AG20443 (cell line): ENCODE data around the gene FCGR3A.
A peak's percentile ranks its signal among the peaks of the same experiment; 100 is the strongest.
"Not testable (repeated sequence)": the region's sequence is repeated elsewhere in the genome, so short reads cannot be mapped to it uniquely, and the experiment has no call there.

Experiments
- DNase-seq: peaks from one replicate; pipeline ENCODE4 v3.0.0; 2012; ENCODE audit warnings: low spot score, mixed read lengths

FCGR3A gene

DNA sequence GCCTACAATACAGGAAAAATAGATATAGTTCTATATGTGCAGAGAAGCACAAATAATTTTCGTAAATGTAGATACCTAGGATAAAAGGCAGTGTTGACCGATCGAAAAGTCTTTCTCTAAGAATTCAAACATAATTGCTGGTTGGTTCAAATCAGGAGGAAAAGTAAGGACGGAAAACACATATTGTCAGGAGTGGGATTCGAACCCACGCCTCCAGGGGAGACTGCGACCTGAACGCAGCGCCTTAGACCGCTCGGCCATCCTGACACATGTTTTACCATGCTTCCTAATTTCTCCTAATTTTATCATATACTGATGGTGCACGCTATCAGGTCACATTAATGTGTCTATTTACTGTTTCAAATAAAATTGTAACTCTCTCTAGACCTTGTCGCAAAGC lies 19.5 kb downstream of the FCGR3A start:
- DNase-seq, result peak; percentile 36

DNA sequence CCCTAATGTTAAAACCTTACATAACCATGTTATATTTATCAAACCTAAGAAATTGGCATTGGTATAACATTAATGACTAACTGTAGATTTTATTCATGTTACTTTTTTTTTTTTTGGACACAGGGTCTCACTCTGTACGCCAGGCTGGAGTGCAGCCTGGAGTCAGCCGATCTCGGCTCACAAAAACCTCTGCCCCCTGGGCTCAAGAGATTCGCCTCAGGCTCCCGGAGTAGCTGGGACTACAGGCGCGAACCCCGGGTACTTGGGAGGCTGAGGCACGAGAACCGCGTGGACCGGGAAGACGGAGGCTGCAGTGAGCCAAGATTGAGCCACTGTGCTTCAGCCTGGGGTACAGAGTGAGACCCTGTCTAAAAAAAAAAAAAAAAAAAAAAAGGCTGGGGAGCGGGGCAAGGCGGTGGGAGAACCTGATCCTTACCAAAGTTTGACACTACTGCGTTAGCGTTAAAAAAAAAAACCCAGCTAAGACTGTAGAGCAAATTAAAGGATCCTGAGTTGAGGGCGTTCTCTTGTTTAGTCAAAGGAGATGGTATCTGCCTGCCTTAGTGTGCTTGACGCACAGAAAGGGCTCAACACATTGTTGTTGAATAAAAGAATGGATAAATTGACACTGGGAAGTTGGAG lies 20.0 kb downstream of the FCGR3A start:
- not testable (repeated sequence) for DNase-seq

DNA sequence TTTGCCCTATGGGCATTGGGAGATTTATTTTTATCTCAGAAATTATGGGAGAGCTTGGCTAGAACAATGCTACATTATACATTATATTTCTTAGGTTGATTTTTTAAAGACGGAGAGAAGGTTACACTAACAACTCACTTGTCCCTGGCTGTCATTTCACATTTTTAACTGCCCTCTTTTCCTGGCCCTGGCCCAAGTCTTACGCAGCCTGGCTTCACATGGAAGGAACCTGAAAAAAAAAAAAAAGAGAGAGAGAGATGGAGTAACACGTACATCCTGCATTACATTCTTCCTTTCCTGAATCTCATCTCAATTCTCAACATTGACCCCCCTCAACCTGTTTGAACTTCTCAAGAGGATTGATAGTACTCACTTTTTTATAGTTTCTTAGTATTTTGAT lies 21.1 kb downstream of the FCGR3A start:
- not testable (repeated sequence) for DNase-seq

DNA sequence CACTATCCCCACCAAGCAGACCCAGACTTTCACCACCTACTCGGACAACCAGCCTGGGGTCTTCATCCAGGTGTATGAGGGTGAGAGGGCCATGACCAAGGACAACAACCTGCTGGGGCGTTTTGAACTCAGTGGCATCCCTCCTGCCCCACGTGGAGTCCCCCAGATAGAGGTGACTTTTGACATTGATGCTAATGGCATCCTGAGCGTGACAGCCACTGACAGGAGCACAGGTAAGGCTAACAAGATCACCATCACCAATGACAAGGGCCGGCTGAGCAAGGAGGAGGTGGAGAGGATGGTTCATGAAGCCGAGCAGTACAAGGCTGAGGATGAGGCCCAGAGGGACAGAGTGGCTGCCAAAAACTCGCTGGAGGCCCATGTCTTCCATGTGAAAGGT lies 23.7 kb downstream of the FCGR3A start:
- not testable (repeated sequence) for DNase-seq

DNA sequence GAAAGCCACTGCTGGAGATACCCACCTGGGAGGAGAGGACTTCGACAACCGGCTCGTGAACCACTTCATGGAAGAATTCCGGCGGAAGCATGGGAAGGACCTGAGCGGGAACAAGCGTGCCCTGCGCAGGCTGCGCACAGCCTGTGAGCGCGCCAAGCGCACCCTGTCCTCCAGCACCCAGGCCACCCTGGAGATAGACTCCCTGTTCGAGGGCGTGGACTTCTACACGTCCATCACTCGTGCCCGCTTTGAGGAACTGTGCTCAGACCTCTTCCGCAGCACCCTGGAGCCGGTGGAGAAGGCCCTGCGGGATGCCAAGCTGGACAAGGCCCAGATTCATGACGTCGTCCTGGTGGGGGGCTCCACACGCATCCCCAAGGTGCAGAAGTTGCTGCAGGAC lies 24.3 kb downstream of the FCGR3A start:
- not testable (repeated sequence) for DNase-seq

DNA sequence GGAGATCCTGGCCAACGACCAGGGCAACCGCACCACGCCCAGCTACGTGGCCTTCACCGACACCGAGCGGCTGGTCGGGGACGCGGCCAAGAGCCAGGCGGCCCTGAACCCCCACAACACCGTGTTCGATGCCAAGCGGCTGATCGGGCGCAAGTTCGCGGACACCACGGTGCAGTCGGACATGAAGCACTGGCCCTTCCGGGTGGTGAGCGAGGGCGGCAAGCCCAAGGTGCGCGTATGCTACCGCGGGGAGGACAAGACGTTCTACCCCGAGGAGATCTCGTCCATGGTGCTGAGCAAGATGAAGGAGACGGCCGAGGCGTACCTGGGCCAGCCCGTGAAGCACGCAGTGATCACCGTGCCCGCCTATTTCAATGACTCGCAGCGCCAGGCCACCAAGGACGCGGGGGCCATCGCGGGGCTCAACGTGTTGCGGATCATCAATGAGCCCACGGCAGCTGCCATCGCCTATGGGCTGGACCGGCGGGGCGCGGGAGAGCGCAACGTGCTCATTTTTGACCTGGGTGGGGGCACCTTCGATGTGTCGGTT lies 24.8 kb downstream of the FCGR3A start:
- not testable (repeated sequence) for DNase-seq

DNA sequence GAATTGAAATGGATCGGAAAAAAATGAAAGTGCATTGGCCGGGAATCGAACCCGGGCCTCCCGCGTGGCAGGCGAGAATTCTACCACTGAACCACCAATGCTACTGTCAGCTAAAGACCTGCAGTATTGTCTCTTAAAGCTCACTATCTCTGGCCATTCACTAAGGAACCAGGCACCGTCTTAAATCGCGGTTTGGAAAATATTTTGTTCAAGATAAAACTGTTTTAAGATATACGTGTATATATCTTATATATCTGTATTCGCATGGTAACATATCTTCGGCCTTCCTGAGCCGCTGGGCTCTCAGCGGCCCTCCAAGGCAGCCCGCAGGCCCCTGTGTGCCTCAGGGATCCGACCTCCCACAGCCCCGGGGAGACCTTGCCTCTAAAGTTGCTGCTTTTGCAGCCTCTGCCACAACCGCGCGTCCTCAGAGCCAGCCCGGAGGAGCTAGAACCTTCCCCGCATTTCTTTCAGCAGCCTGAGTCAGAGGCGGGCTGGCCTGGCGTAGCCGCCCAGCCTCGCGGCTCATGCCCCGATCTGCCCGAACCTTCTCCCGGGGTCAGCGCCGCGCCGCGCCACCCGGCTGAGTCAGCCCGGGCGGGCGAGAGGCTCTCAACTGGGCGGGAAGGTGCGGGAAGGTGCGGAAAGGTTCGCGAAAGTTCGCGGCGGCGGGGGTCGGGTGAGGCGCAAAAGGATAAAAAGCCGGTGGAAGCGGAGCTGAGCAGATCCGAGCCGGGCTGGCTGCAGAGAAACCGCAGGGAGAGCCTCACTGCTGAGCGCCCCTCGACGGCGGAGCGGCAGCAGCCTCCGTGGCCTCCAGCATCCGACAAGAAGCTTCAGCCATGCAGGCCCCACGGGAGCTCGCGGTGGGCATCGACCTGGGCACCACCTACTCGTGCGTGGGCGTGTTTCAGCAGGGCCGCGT lies 25.5 kb downstream of the FCGR3A start, which contains the start of gene HSPA6:
Gene HSPA6 (plus strand): TSS at position 724 of the 925 bp plus-strand sequence. CDS start 119 bp downstream, at position 843.
- peak; percentile 89 for DNase-seq

DNA sequence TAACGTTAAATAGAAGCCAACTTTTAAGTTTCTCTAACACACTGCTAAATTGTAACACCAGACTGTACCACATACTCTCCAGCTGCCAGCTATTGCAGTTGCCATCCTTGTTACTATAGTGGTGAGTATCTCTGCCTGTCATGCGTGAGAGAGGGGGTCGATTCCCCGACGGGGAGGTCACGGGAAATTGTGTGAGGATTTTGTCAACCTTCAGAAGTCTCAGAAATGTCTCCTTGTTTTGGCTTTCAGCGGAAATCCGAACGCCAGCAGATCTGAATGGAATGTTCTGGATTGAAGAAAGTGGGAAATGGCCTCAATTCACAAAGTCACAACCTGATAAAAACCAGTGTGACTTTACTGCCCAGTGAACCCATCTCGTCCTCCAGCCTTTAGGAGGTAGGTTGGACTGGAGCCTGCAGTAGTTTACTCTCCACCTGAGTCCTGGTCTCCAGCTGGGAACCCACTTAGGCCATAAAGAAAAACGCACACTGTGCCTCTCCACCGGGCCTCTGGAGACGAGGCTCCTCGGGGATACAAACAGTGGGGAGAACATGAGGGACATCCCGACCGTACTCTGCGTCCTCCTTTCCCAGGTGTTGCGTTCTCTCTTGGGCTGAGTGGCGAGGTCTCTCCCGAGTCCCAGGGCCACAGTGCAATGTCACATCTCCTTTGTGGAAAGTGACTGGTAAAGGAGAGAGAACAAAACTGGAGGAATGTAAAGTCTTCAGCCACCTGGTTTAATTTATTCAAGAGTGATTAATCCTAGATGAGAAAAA lies 26.4 kb downstream of the FCGR3A start:
- DNase-seq, result not testable (repeated sequence)

DNA sequence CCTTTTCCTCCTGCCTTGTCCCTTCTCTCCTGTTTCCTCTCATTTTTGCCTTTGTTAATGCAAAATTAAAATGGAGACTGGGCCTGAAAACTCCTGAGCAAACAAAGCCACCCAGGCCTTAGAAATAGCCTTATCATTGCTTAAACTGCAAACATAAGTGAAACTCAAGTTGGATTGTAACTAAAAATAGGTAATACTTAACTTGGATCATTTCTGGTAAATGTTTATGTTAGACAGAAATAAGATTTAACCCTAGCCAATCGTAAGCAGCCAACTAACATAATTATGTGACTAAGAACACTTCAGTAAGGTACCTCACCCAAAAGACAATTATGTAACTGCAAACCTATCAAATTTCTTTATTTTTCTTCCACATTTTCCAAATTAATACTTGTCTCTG lies 35.7 kb downstream of the FCGR3A start:
- DNase-seq, result not testable (repeated sequence)

DNA sequence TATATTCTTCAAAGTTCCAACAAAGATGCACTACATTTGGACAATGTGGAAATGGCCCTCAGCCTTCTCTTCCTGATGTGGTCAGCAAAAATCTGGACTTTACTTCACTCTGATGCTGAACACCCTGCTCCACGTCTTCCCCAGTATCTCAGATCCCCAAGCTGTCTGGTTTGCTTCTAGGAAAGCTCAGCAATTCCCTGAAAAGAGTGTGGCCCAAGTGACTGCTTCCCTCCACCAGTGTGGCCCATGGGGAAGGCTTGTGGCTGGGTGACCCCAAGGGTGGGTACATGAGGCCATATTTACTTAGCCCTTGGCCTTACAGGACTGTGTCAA lies 36.2 kb downstream of the FCGR3A start:
- not testable (repeated sequence) for DNase-seq

DNA sequence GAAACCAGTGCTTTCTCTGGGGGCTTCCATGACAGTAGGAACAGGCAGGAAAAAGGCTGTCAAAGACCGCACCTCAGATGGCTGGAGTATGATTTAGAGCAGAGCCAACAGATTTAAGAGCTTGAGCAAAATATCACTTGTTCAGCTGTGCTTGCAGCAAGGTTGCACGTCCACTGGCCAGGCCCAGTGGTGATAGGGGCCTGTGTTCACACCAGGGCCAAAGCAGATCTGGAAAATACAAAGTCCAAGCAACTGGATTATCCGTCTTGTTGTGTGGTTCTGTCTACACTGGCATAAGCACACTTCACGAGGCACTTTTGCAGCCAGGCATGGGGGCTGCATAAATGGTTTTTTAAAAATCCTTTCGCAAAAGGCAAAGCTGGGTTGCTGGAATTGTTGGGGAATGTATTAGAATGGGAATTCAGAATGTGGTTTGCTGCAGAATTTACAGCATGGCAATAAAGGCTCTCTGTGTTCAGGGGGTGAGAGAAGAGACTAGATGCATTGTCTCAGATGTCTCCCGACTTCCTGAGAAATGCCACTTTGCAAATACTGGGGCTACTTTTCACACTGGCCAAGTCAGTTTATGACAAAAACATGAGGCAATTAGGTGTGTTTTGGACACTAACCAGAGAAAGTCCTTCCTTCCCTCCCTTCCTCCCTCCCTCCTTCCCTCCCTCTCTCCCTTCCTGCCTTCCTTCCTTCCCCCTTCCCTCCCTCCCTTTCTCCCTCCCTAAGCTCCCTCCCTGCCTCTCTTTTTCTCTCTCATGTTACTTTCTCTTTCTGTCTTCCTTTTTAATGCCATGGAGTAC lies 36.8 kb downstream of the FCGR3A start:
- not testable (repeated sequence) for DNase-seq

DNA sequence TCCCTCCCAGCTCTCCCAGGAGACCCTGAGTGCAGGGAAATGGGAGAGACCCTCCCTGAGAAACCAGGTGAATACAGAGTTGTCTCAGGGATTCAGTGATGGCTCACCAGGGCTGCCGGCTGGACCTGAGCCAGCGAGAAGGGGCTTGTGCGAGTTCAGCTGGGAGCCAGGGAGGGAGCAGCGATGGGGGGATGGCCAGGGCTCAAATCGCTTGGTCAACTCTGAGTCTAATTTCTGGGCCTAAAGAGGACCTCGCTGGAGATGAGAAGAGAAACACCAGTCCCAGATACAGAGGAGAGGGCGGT lies 37.9 kb downstream of the FCGR3A start:
- no peak for DNase-seq

DNA sequence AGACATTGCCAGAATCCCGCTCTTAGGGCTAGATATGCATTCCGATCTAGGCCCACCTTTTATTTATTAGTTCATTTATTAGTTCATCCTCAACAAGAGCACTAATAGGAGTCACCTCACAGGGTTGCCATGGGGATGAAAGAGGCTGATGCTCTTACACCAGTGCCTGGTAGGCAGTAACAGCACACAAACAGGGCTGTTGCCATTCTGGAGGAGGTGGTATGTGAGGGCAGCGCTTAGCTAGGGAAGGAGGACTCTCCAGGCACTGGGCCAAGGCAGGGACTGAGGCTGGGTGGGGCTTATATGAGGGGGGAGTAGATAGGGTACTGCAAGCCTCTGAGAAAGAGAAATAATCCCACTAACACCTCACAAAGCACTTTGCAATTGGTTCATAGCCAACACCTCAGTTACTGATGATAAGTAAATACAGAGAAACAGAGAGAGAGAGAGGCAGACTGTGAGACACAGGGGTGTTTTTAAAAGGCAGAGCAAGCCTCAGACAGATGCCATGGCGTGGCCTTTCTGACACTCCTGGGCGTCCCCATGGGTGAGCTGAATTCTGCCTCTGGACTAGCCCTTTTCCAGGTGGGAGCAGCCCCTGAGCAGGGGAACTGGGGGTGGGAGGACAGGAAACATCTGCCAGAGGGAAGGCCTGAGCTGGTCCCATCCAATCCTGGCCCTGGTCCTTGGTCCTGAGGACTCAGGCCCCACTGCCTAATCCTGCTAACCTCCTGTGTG lies 38.4 kb downstream of the FCGR3A start:
- no peak for DNase-seq

DNA sequence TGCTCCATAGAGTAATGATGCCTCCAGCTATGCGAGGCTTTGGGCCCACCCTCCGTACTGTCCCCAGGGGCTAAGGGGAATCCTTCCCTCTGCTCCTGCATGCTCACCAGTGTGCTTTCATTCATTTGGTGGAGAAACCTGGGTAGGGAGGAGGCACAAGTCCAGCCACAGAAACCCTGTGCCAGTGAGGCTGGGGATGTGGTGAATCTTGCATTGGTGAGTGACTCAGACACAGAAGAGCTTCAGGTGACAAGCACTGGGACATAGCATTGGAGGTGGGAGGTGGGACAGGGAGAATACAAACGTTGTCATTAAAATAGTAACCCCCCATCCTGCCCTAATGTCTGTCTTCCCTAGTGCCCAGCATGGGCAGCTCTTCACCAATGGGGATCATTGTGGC lies 39.1 kb downstream of the FCGR3A start:
- DNase-seq, result no peak

DNA sequence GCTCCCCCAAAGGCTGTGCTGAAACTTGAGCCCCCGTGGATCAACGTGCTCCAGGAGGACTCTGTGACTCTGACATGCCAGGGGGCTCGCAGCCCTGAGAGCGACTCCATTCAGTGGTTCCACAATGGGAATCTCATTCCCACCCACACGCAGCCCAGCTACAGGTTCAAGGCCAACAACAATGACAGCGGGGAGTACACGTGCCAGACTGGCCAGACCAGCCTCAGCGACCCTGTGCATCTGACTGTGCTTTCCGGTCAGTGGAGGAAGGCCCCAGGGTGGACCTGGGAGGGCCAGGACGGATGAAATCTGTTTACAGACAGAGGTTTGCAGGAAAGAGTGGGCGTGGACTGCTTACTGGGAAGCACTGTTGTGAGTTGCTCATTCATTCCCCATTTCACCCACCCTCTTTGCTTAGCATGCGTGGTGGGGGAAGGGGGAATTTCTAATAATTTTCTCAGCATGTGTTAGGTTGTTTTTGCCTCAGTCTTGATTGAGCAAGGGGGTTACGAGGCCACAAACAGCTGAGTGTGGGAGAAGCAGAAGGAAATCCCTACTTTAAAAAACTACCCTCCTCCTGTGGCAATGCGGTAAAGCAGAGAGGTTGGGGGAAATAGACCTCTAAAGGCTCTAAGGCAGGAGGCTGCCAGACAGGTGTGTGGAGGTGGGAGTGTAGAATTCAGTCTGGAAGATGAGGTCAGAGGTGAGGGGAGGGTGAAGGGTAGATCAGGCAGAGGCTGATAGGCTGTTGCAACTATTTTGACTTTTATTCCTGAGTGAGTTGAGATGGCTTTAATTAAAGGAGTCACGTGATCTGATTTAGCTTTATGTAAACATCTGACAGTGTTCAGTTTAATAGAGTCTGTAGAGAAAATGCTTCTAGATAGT lies 43.0 kb downstream of the FCGR3A start:
- DNase-seq, result peak; percentile 25

DNA sequence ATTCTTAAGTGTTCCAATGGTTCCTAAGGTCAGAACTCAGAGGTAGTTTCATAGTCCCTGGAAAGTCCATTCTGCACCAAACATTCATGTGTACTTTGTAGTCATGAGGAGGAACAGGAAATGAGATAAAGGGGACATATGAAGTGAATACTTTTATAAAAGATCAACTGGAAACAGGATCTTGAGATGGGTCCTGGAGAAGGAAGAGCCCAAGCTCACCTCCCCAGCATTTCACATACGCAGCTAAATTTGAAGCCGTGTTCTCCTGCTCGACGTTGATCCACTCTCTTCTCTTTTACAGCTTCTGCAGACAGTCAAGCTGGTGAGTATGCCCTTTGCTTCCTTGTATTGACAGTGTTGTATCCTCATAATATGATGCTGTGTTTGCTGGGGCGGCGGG lies 43.9 kb downstream of the FCGR3A start:
- DNase-seq, result no peak

DNA sequence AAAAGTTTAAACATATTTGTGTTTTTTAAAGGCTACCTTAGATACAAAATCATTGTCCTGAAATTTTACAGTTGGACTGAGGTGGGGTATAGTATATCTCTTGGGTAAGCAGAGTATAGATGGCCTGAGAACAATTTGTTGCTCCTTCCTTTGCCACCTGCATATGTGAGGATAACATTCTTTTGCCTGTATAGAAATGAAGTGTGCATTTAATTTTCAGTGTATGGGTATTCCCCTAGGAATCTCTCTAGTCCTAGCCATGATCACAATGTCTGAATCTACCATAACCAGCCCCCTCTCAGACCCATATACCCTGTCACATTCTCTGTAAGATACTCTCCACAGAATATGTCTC lies 46.2 kb downstream of the FCGR3A start:
- no peak for DNase-seq

DNA sequence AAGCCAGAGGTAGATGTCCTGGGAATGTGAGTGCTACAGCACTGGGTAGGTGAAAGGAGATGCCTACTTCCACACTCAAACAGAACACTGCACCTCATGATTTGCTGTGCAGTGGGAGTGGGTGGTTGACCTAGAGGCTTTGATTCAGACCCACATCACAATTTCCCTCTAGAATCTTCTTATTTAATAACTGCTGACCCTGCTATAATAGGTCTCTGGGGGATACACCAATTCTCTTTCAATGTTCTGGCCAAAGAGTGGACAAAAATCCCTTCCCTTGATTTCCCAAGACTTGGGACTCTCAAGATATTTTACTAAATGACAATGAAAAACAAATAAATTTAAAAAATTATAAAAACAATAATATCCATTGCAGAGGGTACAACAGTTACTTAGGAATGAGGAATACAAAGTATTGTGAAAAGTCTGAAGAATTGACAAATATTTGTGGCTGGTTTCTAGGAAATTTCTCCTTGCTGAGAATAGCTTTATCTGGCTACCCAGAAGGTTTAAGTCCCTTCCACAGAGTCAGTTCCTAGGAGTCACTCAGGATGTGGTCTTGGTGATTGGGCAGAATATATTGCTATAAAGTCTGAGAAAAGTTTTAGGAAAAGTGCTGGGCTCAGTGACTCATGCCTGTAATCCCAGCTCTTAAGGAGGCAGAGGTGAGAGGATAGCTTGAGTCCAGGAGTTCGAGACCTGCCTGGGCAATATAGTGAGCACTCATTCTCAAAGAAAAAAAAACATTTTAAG lies 46.8 kb downstream of the FCGR3A start:
- DNase-seq, result no peak

DNA sequence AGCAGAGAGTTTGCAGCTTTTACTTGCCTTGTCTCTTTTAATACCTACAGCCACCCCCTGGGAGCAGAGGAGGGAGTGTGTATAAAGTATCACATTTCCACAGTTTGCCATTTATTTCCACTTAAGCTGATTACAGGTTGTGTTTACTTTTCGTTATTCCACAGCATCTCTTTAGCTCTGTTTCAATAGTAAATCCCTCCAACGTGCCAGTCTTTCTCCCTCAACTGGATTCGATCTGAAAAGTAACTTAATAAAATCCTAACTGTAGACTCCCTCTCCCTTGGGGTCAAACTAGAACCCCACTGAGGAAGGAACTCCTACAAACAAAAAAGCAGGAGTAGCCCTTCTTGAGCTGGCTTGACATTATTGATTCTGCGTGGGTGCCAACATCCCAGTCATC lies 47.4 kb downstream of the FCGR3A start:
- no peak for DNase-seq
